RWPE1 (cell line): ENCODE data around the gene IL1RN.

Experiments used
- CTCF ChIA-PET: fragments of 350-600 bp; sonication (Branson Sonifier 250); formaldehyde crosslinking; extraction: SDS; loops from one replicate; lab custom pipeline; 2021; lab: Yijun Ruan, JAX
- POLR2A ChIA-PET: fragments of 400-600 bp; formaldehyde crosslinking; extraction: SDS; loops from one replicate; lab custom pipeline; 2020; ENCODE audit warnings: antibody characterized with exemption; ENCODE audit not compliant: low non-redundant PET; lab: Yijun Ruan, JAX
- DNase-seq: peaks from one replicate; pipeline ENCODE4 v3.0.0; 2012; ENCODE audit warnings: low spot score
- H3K27ac ChIP-seq: fragments of 450-650 bp; 2 replicates; pipeline ENCODE4 v1.5.1; 2017
- CTCF ChIP-seq: fragments of 450-650 bp; conservative IDR thresholded peaks from 2 replicates; pipeline ENCODE4 v1.5.1; 2017; ENCODE audit warnings: low read depth, mild to moderate bottlenecking

IL1RN gene

DNA sequence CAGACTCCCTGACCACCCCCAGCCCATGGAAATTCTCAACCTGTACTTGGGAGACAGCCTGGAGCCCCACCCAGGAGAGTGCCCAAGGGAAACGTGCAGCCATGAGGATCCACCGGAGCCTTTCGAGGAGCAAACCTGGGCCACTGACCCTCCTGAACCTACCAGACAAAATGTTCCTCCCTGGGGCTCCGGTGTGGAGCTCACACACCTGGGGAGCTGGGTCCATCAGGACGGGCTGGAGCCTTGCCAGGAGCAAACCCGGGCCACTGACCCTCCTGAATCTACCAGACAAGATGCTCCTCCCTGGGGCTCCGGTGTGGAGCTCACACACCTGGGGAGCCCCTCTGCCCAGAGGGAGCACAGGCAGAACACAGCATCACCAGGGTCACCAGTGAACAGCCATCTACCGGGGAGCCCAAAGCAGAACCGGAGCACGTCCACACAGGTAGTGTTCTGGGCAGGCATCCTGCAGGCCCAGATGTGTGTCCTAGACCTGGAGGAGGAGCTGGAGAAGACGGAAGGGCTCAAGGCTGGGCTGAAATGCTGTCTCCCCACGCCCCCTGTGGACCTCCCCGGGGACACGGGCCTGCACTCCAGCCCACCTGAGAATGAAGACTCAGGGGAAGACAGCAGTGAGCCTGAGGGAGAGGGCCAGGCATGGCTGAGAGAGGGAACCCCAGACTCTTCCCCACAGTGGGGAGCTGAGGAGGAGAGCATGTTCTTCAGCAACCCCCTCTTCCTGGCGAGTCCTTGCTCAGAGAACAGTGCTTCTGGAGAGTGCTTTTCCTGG lies 55.3 kb downstream of the IL1RN start:
- ChIA-PET POLR2A (no interaction called here), CTCF (no interaction called here)
- no peak for DNase-seq
- H3K27ac ChIP-seq = no peak overlapping the region
- TF ChIP-seq CTCF = no peak

DNA sequence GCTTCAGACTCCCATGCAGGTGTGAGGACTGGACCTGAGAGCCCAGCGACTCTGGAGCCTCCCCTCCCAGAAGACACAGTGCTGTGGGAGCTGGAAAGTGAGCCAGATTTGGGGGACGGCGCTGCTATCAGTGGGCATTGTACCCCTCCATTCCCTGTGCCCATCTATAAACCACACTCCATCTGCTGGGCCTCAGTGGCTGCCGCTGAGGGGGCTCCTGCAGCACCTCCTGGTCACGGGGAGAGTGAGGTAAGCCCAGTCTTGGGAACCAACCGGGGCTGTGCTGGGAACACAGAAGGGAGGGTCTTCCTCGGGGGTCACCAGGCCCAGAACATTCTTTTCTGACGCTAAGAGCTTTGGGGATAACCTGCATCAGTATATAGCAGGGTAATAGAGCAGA lies 55.9 kb downstream of the IL1RN start:
- H3K27ac ChIP-seq = no peak overlapping the region
- no peak for TF ChIP-seq CTCF
- DNase-seq = no peak
- ChIA-PET POLR2A (no interaction called here), CTCF (no interaction called here)
